Astrocyte (in vitro differentiated cells and primary cell): ENCODE data around the gene FNDC11.

Experiments used
- EZH2 ChIP-seq: IDR thresholded peaks from 2 replicates; pipeline ENCODE4 v1.6.1; 2012; ENCODE audit warnings: mild to moderate bottlenecking, low read length, inconsistent platforms; ENCODE audit not compliant: insufficient read depth
- TF ChIP-seq, protein P1 (sequence below): IDR thresholded peaks from 2 replicates; pipeline ENCODE4 v1.5.1; 2011; ENCODE audit warnings: low read depth, mild to moderate bottlenecking, inconsistent platforms, low read length, moderate library complexity; ENCODE audit not compliant: insufficient read depth

GRCh38 chr20:63520504-63520933 lies 33.4 kb upstream of the FNDC11 start, which contains the start of gene PPDPF:
- TF ChIP-seq, protein P1, sequence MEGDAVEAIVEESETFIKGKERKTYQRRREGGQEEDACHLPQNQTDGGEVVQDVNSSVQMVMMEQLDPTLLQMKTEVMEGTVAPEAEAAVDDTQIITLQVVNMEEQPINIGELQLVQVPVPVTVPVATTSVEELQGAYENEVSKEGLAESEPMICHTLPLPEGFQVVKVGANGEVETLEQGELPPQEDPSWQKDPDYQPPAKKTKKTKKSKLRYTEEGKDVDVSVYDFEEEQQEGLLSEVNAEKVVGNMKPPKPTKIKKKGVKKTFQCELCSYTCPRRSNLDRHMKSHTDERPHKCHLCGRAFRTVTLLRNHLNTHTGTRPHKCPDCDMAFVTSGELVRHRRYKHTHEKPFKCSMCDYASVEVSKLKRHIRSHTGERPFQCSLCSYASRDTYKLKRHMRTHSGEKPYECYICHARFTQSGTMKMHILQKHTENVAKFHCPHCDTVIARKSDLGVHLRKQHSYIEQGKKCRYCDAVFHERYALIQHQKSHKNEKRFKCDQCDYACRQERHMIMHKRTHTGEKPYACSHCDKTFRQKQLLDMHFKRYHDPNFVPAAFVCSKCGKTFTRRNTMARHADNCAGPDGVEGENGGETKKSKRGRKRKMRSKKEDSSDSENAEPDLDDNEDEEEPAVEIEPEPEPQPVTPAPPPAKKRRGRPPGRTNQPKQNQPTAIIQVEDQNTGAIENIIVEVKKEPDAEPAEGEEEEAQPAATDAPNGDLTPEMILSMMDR: no peak
- no peak for TF ChIP-seq EZH2
